Uterus (tissue), 2 donors: ENCODE measurements around the gene SUGCT.

Experiments used
- CTCF ChIP-seq, 4 experiments: fragments of 200-600 bp in 2 of 4; fragments of 450-650 bp in 2 of 4; sonication (generic) in 2 of 4; IDR thresholded peaks; one replicate each; pipeline ENCODE4 v1.5.1; 2016 to 2019; ENCODE audit warnings: antibody characterized with exemption in 4 of 4, mild to moderate bottlenecking in 2 of 4, moderate library complexity in 1 of 4
- POLR2A ChIP-seq, 2 donors: fragments of 450-650 bp; IDR thresholded peaks; one replicate each; pipeline ENCODE4 v1.6.1; 2016; ENCODE audit warnings: antibody characterized with exemption in 2 of 2, mild to moderate bottlenecking in 1 of 2, moderate library complexity in 1 of 2

DNA sequence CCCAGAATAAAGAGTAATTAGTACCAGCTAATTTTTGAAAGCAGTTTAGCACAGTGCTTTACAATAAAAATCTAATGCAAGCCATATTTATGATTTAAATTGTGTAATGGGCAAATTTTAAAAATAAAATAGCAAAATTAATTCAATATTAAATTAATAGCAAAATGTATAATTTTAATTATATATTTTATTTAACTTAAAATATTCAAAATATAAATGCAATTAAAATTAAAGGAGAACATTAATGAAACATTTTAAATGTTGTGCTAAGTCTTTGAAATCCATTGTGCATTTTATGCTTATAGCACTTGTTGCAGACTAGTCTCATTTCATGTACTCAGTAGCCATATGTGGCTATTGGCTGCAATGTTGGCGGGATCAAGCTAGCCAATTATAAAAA is 367.6 kb downstream of the SUGCT start:
- TF ChIP-seq CTCF (IDR thresholded peaks at IDR 0.05) = no peak
- no peak for TF ChIP-seq POLR2A (IDR thresholded peaks at IDR 0.05)
